GM13977 (cell line): Measurements from ENCODE around the gene SHROOM3.

Source experiments
- DNase-seq: peaks from one replicate; pipeline ENCODE4 v3.0.0; 2012; ENCODE audit warnings: low spot score
- CTCF ChIP-seq: IDR thresholded peaks from 2 replicates; pipeline ENCODE4 v1.5.1; 2012; ENCODE audit warnings: mild to moderate bottlenecking, control low read depth; ENCODE audit not compliant: insufficient read depth; ENCODE audit errors: extremely low read depth, missing control alignments
- in situ Hi-C: fragments of 300-500 bp; cut with MboI; formaldehyde crosslinking; loops from one replicate; pipeline ENCODE4 v1.12.0; 2022; ENCODE audit warnings: low sequenced_read_pairs, low pct_unique_long_range_greater_than_20kb, mixed read lengths, inconsistent platforms; ENCODE audit not compliant: unreplicated experiment

The SHROOM3 gene

GRCh38 chr4:76539979-76540378 is 105.0 kb downstream of the SHROOM3 start:
- in situ Hi-C loops: no loop called here
- no peak for TF ChIP-seq CTCF
- DNase-seq: no peak

- in situ Hi-C loops: no loop called here
- DNase-seq: no peak
- TF ChIP-seq CTCF: no peak
Measured at GRCh38 chr4:76540486-76540885, 105.5 kb downstream of the SHROOM3 start.

GRCh38 chr4:76543378-76543777 is 108.3 kb downstream of the SHROOM3 start:
- in situ Hi-C loops: no loop called here
- TF ChIP-seq CTCF: no peak
- no peak for DNase-seq

GRCh38 chr4:76544725-76545124 is 109.7 kb downstream of the SHROOM3 start:
- in situ Hi-C loops: no loop called here
- no peak for DNase-seq
- TF ChIP-seq CTCF: no peak

- DNase-seq: no peak
- in situ Hi-C loops: no loop called here
- TF ChIP-seq CTCF: no peak
Measured at GRCh38 chr4:76545226-76545884, 110.3 kb downstream of the SHROOM3 start.

- DNase-seq: no peak
- in situ Hi-C loops: no loop called here
- no peak for TF ChIP-seq CTCF
Measured at GRCh38 chr4:76546327-76546726, 111.3 kb downstream of the SHROOM3 start.
